GM10248 (cell line): ENCODE results near the gene SSR4.

Source experiments
- CTCF ChIA-PET: fragments of 300-600 bp; sonication (Branson Sonifier 250); formaldehyde crosslinking; extraction: SDS; loops from one replicate; lab custom pipeline; 2021; ENCODE audit warnings: antibody characterized with exemption; lab: Yijun Ruan, JAX
- POLR2A ChIA-PET: fragments of 350-650 bp; sonication (Branson Sonifier 250); formaldehyde crosslinking; extraction: SDS; loops from one replicate; lab custom pipeline; 2020; ENCODE audit warnings: antibody characterized with exemption; lab: Yijun Ruan, JAX
- DNase-seq: peaks from one replicate; pipeline ENCODE4 v3.0.0; 2012; ENCODE audit errors: extremely low spot score
- CTCF ChIP-seq: IDR thresholded peaks from 2 replicates; pipeline ENCODE4 v1.5.1; 2012; ENCODE audit warnings: mild to moderate bottlenecking, low read depth; ENCODE audit errors: extremely low read depth, missing control alignments, control extremely low read depth

The SSR4 gene

GRCh38 chrX:153828723-153829548 lies 34.5 kb downstream of the SSR4 start:
- ChIA-PET POLR2A (no interaction called here), CTCF (no interaction called here)
- TF ChIP-seq CTCF: no peak
- DNase-seq: peak; percentile 14

- POLR2A ChIA-PET: no interaction called here
- no peak for DNase-seq
- TF ChIP-seq CTCF: no peak
- CTCF ChIA-PET: no interaction called here
These were observed 35.0 kb downstream of the SSR4 start for GRCh38 chrX:153829549-153829798.

- no peak for TF ChIP-seq CTCF
- ChIA-PET CTCF (no interaction called here), POLR2A (no interaction called here)
- DNase-seq: peak; percentile 15
These were observed 35.6 kb downstream of the SSR4 start, which contains the start of gene PDZD4 for GRCh38 chrX:153829799-153830639. TSS of gene PDZD4 (minus strand) at chrX:153830544. CDS start at chrX:153830298, 246 bp downstream.

GRCh38 chrX:153830640-153831428 lies 36.4 kb downstream of the SSR4 start:
- ChIA-PET CTCF (no interaction called here), POLR2A (no interaction called here)
- no peak for TF ChIP-seq CTCF
- DNase-seq: peak; percentile 10

- CTCF ChIA-PET: no interaction called here
- TF ChIP-seq CTCF: no peak
- DNase-seq: peak; percentile 10
- POLR2A ChIA-PET: no interaction called here
These were observed 37.1 kb downstream of the SSR4 start for GRCh38 chrX:153831429-153832150.

- ChIA-PET POLR2A (no interaction called here), CTCF (no interaction called here)
- DNase-seq: no peak
- no peak for TF ChIP-seq CTCF
These were observed 38.3 kb downstream of the SSR4 start for GRCh38 chrX:153832728-153833127.
